Measurements from ENCODE around the gene LILRA1.
"Not testable (repeated sequence)": the region's sequence is repeated elsewhere in the genome, so short reads cannot be mapped to it uniquely, and the experiment has no call there.

Gene LILRA1

DNA sequence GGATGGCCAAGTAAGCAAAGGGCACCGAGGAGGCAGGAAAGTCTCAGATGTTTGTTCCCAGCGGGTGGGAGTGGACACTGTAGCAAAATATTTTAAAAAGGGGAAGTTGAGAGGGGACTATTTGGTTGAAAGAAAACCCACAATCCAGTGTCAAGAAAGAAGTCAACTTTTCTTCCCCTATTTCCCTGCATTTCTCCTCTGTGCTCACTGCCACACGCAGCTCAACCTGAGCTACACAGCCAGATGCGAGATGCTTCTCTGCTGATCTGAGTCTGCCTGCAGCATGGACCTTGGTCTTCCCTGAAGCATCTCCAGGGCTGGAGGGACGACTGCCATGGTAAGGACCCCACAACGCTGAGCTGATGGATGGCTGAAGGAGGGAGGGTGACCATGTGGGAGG is at the start of gene LILRA1:
Gene LILRA1 (plus strand): TSS at position 188 of the 400 bp plus-strand sequence. CDS start 613 bp downstream, outside the sequence.
- DNase-seq: not testable (repeated sequence)

DNA sequence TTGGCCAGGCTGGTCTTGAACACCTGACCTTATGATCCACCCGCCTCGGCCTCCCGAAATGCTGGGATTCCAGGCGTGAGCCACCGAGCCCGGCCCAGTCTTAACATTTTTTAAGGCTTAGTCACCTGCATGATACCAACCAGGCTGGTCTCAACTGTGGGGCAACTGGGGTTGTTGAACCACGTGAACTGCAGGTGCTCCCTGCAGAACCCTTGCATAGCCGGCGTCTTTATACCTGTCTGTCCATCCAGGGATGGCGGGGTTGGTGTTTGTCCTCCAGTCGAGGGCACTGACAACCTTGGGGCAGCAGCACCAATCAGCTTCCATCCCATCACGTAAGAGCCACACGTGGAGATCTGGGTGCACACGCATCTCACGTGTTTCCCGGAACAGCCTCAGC is 44.6 kb upstream of the LILRA1 start:
- no peak for DNase-seq

DNA sequence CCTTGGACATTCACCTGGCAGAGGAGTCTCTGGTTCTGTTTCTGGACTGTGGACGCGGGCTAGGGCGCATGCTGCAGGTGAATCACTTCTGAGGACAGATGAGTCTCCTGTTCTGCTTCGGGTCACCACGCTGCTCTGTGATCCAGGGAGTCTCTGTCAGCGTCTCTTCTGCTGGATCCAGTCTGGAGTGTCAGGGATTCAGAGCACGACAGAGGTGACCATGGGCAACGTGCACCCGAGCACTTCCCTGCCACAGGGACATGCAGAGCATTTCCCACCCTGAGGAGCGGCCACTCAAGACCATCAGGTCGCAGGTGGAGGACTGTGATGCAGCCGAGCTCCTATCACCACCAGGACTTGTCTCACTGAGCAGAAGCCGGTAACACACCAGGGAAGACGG is 44.2 kb upstream of the LILRA1 start:
- DNase-seq: no peak

DNA sequence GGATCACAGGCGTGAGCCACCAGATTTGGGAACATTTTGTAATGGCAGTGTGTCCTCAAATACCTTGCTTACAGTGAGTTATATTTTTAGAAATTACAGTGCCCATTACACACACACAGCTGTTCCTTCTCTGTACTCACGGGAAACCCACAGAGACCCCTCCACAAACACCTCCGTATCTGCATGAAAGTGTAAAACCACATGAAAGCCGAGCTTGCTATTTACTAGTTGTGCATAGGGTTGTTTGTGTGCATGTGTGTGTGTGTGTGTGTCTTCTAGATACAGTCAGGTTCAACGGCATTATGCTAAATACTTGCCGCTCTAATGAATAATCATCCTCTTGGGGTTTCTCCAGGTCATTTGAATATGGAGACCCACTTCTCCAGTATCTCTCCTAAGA is 42.1 kb upstream of the LILRA1 start:
- DNase-seq: no peak

DNA sequence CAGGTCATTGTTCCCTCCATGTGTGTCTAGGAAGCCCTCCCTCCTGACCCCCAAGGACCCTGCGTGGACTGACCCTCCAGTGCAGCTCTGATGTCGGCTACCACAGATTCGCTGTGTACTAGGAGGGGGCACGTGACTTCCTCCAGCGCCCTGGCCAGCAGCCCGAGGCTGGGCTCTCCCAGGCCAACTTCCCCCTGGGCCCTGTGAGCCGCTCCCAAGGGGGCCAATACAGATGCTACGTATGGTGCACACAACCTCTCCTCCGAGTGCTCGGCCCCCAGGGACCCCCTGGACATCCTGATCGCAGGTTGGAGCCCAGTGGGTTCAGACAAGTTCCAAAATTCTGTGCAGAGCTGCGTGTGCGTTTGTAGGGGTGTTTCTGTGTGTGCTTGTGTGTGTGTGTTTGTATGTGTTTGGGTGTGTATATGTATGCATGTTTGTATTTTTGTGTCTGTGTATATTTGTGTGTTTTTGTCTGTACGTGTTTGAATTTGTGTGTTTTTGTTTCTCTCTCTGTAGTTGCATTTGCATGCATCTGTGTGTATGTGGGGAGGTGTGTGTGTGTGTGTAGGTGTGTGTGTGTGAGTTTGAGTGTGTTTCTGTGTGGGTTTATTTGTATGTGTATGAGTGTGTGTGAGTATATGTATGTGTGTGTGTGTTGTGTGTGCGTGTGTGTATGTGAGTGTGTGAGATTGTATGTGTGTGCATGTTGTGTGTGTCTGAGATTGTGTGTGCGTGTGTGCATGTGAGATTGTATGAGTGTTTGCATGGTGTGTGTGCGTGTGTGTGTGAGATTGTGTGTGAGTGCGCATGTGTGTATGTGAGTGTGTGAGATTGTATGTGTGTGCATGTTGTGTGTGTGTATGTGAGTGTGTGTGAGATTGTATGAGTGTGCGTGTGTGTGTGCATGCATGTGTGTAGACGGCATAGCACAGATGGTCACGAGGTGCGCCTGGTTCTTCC is 41.2 kb upstream of the LILRA1 start:
- DNase-seq: no peak

DNA sequence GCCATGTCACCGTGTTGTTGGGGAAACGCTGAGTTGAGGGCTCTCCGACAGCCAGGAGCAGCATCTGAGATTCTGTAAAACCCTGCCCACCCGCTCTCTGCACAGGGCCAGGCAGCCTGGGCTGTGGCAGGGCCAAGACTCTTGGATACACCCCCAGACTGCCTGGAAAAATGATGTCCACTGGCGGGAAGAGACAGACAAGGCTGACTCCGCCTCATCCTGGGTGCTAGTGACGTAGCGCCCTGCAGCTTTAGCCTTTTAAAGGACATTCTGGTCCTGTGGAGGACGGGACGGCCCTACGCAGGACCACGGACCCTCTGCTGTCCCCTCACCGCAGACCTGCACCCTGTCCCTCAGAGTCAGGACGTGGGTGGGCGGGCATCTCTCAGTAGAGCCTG is 40.5 kb upstream of the LILRA1 start:
- DNase-seq: no peak

DNA sequence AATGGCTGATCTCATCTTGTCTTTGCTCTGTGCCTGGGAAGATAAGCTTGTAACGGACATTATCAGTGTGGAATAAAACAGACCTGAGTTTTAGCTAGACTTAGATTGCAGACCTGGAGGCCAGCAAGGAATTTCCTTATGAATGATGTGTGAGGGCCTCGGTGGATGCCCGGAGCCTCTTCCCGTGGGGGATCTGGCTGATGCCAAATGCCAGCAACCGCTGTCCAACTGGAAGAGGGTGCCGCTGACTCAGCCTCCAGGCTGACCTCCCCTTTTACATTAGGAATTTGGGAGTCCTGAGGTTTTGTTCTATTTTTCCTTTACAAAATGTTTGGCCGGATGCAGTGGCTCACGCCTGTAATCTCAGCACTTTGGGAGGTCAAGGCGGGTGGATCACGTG is 39.4 kb upstream of the LILRA1 start:
- DNase-seq: no peak

DNA sequence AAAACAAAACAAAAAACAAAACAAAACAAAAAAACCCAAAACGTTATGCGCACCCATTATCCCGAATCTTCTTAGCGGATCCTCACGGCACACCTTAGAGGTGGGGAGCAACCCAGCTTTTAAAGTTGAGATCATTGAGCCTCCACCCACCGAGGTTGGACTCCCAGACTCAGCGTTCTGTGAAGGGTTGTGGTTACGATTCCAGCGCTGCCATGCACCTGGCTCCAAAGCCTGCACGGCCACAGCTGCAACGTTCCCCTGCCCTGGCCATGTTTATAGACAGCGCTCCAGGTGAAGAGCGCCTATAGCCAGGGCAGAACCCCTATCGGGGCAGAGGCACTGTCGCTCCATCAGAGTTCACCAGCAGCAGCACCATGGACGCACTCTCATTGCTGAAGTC is 38.5 kb upstream of the LILRA1 start:
- DNase-seq: no peak

DNA sequence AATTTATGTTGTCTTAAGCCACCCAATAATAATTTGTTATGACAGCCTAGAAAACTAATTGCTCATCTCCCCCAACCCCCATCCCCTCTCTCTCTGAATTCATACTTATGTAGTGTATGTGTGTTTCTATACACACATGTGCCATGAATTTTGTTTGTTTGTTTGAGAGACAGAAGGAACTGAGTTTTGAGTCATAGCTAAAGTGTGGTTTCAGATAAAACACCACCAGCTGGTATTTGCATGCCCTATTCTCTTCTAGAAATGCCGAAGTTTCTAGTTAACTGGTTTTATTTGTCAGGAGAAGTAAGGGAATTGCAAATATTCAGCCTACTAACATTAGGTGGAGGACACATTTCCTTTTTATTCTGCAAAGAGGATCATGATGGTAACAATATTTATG is 37.2 kb upstream of the LILRA1 start:
- DNase-seq: no peak

DNA sequence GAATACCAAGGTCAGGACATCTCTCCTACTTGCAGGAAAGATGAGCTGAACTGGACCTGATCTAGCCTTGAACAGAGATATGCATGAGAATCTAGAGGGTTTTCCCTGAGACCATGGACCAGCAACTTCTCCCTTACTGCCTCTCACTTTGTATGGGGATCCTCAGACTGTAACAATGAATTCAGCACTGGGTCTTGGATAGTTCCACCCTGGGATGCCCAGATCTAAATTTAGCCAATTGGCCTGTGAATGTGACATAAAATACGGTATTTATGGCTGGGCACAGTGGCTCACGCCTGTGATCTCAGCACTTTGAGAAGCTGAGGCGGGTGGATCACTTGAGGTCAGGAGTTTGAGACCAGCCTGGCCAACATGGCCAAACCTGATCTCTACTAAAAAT is 35.1 kb upstream of the LILRA1 start:
- DNase-seq: no peak

DNA sequence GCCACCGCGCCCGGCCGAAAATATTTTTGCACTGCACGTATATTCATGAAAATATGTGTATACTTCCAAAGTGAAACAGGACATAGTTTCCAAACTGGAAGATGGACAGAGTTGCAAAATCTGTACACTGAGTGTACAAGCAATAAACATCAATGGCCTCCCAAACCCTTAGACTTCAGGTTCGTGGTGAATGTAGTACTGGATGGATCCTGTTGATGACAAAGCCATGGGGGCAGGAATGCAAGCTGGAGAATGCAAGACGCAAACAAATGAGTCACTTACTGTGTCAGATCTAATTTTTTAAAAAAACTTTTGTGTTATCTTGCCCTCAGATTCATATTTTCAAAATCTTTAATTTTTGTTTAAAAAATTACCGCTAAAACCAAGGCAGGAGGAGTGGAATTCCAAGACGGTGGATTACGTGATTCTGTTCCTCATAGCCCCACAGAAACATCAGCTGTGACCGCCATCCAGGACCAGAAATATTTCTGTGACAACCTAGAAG is 32.5 kb upstream of the LILRA1 start:
- no peak for DNase-seq

DNA sequence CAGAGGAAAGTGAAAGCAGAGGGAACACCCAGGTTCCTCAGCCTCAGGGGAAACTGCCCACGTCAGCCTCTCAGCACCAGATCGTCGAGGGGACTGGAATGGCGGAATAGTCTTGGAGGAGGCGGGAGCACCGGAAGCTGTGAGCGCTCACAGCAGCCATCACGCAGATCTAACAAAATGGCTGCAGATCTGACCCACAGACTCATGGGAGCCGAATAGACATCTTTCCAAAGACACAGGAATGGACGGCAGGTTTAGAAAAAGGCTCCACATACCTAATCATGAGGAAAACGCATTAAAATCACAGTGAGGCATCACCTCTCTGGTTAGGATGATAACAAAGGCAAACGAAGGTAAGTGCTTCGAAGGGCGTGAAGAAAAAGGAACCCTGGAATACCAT is 31.6 kb upstream of the LILRA1 start:
- no peak for DNase-seq

DNA sequence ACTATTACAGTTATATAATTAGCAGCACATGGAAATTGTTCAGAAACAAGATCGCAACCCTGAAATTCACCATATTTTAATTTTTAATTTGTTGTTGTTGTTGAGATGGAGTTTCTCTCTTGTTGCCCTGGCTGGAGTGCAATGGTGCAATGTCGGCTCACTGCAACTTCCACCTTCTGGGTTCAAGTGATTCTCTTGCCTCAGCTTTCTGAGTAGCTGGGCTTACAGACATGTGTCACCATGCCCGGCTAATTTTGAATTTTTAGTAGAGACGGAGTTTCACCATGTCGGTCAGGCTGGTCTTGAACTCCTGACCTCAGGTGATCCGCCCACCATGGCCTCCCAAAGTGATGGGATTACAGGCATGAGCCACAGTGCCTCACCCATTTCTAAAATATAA is 30.2 kb upstream of the LILRA1 start:
- not testable (repeated sequence) for DNase-seq

DNA sequence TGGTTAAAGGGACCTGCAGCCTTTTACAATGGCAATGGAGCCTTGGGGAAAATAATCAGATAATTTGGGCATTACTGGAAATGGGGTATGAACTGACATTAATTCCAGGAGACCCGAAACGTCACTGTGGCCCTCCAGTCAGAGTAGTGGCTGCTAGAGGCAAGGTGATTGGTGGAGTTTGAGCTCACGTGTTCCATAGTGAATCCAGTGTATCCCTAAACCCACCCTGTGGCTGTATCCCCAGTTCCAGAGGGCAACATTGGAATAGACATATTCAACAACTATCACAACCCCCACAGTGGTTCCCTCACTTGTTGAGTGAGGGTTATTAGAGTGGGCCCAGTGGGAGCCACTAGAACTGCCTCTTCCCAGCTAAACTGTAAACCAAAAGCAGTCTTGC is 23.1 kb upstream of the LILRA1 start:
- no peak for DNase-seq

DNA sequence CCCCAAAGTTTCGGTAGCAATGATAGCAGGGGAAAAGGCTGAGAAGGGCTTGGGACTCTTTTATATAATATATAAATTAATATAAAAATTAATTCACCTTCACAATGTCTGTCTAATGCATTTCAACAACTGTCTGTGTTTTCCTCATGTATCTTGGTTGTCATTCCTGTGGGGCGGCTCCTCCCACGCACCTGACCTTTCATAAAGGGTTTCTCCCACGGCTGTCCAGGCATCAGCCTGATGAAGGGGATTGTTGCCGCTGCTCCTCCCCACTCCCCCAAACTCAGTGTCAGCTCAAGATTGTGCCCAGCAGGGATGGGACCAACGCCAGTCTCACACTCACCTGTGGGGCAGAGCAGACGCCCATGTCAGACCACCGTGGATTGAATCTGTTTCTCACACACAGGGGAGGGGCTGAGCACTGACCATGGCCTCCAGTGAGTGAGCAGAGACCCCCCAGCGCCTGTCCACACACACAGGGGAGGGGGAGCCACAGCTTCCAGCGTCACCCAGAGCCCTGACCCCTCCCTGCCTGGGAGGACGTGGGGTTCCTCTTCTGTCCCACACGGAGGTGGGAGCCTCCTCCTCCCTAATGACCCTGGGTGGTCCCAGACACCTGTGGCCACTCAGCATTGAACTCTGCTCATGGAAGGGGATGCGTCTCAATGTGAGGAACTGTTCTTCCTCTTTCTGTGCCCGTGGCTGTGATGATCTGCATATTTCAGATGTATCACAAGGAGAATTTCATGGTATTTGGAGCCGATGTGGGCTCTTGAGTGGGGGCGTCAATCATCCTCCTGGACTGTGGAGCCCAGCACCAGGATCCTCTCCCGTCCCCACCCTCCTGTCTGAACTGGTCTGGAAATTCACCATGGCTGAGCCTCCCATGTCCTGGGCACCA is 21.5 kb upstream of the LILRA1 start:
- not testable (repeated sequence) for DNase-seq

DNA sequence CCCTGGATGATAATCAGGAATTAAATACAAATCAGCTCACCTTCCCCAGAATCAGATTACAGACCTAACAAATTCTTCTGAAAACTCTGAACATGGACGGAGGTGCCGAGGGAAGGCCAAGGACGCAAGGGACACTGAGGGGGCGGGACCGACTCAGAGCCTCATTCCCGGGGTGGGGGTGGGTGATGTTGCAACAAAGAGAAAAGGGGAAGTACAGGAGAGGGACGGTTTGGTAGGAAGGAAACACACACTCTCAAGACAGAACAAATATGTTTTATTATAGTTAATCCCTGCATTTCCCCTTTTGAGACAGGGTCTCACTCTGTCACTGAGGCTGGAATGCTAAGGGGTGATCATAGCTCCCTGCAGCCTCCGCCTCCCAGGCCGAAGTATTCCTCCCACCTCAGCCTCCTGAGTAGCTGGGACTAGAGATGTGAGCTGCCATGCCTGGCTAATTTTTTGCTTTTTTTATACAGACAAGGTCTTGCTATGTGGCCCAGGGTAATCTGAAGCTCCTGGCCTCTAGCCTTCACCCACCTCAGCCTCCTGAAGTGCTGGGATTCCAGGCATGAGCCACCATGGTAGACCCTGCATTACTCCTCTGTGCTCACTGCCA is 20.6 kb upstream of the LILRA1 start:
- no peak for DNase-seq

DNA sequence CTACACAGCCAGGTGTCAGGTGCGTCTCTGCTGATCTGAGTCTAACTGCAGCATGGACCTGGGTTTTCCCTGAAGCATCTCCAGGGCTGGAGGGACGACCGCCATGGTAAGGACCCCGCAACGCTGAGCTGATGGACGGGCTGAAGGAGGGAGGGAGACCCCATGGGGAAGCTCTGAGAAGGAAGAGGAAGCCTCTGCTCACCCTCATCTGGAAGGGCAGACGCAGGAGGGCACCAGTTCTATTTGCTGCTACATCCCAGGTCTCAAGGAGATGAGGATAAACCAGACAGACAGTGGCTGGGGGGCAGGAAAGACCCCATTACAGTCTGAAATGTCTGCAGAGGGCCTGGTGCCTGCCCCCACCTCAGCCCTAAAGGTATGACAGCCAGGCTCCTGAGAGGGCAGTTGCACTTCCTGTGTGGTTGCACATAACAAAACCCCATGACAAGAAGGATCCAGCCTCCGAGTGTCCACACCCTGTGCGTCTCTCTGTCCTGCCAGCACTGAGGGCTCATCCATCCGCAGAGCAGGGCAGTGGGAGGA is 20.0 kb upstream of the LILRA1 start, which contains the start of gene LILRA2:
Gene LILRA2 (plus strand): TSS at position 461 of the 543 bp plus-strand sequence. CDS start 89 bp downstream, outside the sequence.
- DNase-seq: no peak

DNA sequence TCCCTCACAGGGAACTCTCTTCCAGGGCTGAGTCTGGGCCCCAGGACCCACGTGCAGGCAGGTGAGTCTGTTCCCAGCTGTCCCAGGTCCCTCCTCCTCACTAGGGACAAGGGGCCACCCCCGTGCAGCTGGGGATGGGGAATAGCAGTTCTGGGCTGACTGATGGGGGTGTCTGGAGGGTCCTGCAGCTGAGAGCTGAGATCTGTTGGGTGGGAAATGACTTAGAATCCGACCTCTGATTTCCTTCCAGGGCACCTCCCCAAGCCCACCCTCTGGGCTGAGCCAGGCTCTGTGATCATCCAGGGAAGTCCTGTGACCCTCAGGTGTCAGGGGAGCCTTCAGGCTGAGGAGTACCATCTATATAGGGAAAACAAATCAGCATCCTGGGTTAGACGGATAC is 19.4 kb upstream of the LILRA1 start:
- DNase-seq: no peak

DNA sequence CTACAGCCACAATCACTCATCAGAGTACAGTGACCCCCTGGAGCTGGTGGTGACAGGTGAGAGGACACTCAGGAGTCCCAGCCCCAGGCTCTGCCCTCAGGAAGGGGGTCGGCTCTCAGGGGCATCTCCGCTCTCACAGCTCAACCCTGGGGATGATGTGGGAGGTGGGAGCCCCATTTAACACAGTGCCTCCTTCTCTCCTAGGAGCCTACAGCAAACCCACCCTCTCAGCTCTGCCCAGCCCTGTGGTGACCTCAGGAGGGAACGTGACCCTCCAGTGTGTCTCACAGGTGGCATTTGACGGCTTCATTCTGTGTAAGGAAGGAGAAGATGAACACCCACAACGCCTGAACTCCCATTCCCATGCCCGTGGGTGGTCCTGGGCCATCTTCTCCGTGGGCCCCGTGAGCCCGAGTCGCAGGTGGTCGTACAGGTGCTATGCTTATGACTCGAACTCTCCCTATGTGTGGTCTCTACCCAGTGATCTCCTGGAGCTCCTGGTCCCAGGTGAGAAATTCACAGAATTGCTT is 18.8 kb upstream of the LILRA1 start:
- no peak for DNase-seq

DNA sequence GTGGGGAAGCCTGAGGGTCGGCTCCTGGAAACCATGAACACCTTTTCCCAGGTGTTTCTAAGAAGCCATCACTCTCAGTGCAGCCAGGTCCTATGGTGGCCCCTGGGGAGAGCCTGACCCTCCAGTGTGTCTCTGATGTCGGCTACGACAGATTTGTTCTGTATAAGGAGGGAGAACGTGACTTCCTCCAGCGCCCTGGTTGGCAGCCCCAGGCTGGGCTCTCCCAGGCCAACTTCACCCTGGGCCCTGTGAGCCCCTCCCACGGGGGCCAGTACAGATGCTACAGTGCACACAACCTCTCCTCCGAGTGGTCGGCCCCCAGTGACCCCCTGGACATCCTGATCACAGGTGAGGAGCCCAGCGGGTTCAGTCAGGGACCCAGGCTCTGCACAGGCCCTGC is 18.2 kb upstream of the LILRA1 start:
- DNase-seq: not testable (repeated sequence)

DNA sequence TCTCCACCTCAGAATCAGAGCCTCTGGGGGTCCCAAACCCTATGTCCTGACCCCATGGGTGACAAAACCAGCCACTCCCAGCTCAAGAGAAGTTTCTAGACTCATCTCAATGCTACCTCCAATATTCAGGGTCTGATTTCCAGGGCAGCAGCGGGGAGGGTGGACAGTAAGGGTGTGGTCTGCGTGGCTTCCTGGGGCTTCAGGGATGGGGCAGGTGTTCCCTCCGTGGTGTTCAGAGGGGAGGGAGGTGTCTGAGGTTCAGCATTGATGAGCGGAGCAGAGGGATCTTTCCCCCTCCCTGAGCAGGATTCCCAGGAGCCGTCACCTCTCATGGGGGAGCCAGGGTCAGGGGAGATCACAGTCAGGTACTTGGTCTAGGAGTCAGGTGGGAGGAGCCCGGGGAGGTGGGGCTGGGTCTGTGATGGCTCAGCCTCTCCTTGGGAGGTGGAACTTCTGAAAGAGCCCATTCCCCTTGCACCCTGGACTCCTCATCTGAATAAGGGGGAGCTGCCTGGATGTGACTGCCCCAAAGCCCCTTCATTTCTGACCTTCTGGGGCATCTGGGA is 16.9 kb upstream of the LILRA1 start:
- DNase-seq: no peak

DNA sequence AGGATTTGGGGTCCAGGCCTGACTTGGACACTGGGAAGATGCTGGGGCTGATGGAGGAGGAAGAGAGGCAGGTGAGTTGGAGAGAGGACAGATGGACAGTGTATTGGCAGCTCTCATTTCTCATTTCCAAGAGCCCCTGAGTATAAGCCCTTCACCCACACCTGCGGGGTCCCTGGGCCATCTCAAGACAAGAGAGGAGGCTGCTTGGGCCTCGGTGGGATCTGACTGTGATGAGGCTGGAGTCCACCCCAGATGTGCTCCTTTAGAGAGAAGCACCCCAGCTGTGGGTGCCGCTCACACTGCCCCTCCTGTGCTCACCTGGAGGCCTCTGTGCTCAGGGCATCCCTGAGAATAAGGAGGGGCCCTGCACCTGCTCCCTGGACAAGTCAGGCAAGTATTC is 16.1 kb upstream of the LILRA1 start:
- no peak for DNase-seq
